SK-N-SH treated with all-trans-retinoic acid at 6 μM for 48 hours (cell line): ENCODE measurements around the gene TAOK1.

Experiments used
- ARNTL ChIP-seq: fragments of 450-650 bp; formaldehyde crosslinking; IDR thresholded peaks from 2 replicates; pipeline ENCODE4 v1.5.0; 2020; ENCODE audit warnings: low read depth, mild to moderate bottlenecking, moderate library complexity, borderline replicate concordance
- BACH2 ChIP-seq: fragments of 250-450 bp; sonication (Bioruptor Pico); IDR thresholded peaks from 2 replicates; pipeline ENCODE4 v1.9.0; 2021; ENCODE audit warnings: mild to moderate bottlenecking, borderline replicate concordance
- CREB5 ChIP-seq: fragments of 250-450 bp; sonication (Bioruptor Pico); IDR thresholded peaks from 2 replicates; pipeline ENCODE4 v1.5.1; 2020; ENCODE audit warnings: low read depth, mild to moderate bottlenecking, moderate library complexity
- ESRRG ChIP-seq: fragments of 250-450 bp; sonication (Bioruptor Pico); IDR thresholded peaks from 2 replicates; pipeline ENCODE4 v1.6.1; 2021; ENCODE audit warnings: mild to moderate bottlenecking
- ISL1 ChIP-seq: fragments of 250-450 bp; sonication (Bioruptor Pico); IDR thresholded peaks from 2 replicates; pipeline ENCODE4 v2.1.2; 2022; ENCODE audit warnings: mild to moderate bottlenecking, moderate library complexity
- PATZ1 ChIP-seq: fragments of 250-450 bp; sonication (Bioruptor Pico); IDR thresholded peaks from 2 replicates; pipeline ENCODE4 v1.8.0; 2020; ENCODE audit warnings: mild to moderate bottlenecking, moderate library complexity, borderline replicate concordance
- POU6F1 ChIP-seq: fragments of 250-450 bp; sonication (Bioruptor Pico); IDR thresholded peaks from 2 replicates; pipeline ENCODE4 v1.8.0; 2021; ENCODE audit warnings: low read depth, mild to moderate bottlenecking, moderate library complexity, borderline replicate concordance
- RARB ChIP-seq: fragments of 250-450 bp; sonication (Bioruptor Pico); IDR thresholded peaks from 2 replicates; pipeline ENCODE4 v1.8.0; 2021; ENCODE audit warnings: mild to moderate bottlenecking, moderate library complexity
- TCF4 ChIP-seq: fragments of 250-450 bp; sonication (Bioruptor Pico); IDR thresholded peaks from 2 replicates; pipeline ENCODE4 v1.8.0; 2021; ENCODE audit warnings: mild to moderate bottlenecking, moderate library complexity, borderline replicate concordance
- TSHZ2 ChIP-seq: fragments of 250-450 bp; sonication (Bioruptor Pico); IDR thresholded peaks from 2 replicates; pipeline ENCODE4 v1.5.0; 2020; ENCODE audit warnings: mild to moderate bottlenecking, moderate library complexity
- ZFP3 ChIP-seq: fragments of 250-450 bp; sonication (Bioruptor Pico); IDR thresholded peaks from 2 replicates; pipeline ENCODE4 v1.5.0; 2020; ENCODE audit warnings: mild to moderate bottlenecking, moderate library complexity
- ZNF565 ChIP-seq: fragments of 450-650 bp; formaldehyde crosslinking; conservative IDR thresholded peaks from 2 replicates; pipeline ENCODE4 v1.5.0; 2020; ENCODE audit warnings: low read depth, mild to moderate bottlenecking, moderate library complexity
- ZNF8 ChIP-seq: fragments of 450-650 bp; formaldehyde crosslinking; IDR thresholded peaks from 2 replicates; pipeline ENCODE4 v1.5.0; 2020; ENCODE audit warnings: mild to moderate bottlenecking, moderate library complexity

- no peak for TF ChIP-seq ZNF8 (CRISPR knock-in tag)
- no peak for TF ChIP-seq PATZ1 (CRISPR knock-in tag)
- no peak for TF ChIP-seq POU6F1
- no peak for TF ChIP-seq ARNTL (CRISPR knock-in tag)
- no peak for TF ChIP-seq RARB (CRISPR knock-in tag)
- no peak for TF ChIP-seq CREB5 (CRISPR knock-in tag)
- no peak for TF ChIP-seq TCF4
- no peak for TF ChIP-seq ZFP3 (CRISPR knock-in tag)
- no peak for TF ChIP-seq ESRRG (CRISPR knock-in tag)
- TF ChIP-seq ISL1 (CRISPR knock-in tag), result no peak
- TF ChIP-seq TSHZ2 (CRISPR knock-in tag), result no peak
- no peak for TF ChIP-seq ZNF565
- TF ChIP-seq BACH2, result no peak
Measured at GRCh38 chr17:29589524-29590410, 199.6 kb downstream of the TAOK1 start, which contains the start of gene GIT1.
